ENCODE measurements around the gene CHAF1A.

Gene CHAF1A, protein sequence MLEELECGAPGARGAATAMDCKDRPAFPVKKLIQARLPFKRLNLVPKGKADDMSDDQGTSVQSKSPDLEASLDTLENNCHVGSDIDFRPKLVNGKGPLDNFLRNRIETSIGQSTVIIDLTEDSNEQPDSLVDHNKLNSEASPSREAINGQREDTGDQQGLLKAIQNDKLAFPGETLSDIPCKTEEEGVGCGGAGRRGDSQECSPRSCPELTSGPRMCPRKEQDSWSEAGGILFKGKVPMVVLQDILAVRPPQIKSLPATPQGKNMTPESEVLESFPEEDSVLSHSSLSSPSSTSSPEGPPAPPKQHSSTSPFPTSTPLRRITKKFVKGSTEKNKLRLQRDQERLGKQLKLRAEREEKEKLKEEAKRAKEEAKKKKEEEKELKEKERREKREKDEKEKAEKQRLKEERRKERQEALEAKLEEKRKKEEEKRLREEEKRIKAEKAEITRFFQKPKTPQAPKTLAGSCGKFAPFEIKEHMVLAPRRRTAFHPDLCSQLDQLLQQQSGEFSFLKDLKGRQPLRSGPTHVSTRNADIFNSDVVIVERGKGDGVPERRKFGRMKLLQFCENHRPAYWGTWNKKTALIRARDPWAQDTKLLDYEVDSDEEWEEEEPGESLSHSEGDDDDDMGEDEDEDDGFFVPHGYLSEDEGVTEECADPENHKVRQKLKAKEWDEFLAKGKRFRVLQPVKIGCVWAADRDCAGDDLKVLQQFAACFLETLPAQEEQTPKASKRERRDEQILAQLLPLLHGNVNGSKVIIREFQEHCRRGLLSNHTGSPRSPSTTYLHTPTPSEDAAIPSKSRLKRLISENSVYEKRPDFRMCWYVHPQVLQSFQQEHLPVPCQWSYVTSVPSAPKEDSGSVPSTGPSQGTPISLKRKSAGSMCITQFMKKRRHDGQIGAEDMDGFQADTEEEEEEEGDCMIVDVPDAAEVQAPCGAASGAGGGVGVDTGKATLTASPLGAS

DNA sequence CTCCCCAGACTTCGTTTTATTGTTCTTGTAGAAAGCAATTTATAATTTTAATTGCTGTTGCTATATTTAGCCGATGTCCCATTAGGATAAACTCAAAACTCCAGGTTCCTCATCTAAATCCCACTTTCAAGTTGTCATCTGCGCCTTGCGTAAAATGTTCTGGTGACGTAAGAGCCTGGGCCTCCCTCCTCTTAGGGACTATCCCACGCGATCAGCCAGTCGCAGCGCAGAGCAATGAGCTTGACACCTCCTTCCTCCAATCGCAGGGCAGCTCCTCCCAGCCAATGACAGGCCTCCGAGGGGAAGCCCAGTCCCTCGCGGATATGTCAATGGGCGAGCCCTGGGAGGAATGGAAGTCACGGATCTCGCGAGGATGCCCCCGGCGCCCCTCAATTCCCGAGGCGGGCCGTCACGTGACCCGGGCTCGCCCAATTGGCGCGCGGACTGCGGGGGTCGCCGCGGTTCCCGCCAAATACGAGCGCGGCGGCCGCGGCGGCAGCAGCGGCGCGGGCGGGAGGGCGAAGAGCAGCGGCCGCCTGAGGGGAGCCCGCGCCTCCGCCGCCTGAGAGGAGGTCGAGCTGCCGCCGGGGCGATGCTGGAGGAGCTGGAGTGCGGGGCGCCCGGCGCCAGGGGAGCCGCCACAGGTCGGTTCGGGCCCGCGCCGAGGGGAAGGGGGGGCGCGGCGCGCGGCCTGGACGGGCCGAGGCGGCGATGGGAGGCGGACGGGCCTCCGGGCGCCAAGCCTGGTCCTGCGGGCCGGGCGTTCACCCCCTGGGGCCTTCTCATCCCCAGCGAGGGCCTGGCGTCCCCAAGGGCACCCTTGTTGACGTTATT is at the start of gene CHAF1A:
Gene CHAF1A (plus strand): TSS at position 470 of the 834 bp plus-strand sequence. CDS start 123 bp downstream, at position 593.
- DNase-seq (ENCODE audit: low read depth, low spot score) = peak; percentile 100

DNA sequence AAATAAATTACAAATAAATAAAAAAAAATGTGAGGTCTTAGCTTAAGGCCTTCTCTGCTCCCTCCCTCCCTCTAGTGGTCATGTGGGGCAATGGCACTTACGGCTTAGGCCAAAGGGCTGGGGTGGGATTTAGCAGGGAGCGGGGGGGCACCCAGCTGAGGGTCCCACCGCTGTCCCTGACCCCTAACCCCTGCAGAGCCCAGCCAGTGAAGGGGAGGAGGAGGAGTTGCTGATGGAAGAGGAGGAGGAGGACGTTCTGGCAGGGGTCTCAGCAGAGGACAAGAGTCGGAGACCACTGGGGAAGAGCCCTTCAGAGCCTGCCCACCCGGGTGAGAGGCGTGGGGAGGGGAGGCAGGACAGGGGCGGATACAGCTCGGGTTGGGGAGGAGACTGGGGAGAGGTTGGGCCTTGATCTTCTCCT is 49.7 kb upstream of the CHAF1A start:
- no peak for DNase-seq (ENCODE audit: low read depth, low spot score)

DNA sequence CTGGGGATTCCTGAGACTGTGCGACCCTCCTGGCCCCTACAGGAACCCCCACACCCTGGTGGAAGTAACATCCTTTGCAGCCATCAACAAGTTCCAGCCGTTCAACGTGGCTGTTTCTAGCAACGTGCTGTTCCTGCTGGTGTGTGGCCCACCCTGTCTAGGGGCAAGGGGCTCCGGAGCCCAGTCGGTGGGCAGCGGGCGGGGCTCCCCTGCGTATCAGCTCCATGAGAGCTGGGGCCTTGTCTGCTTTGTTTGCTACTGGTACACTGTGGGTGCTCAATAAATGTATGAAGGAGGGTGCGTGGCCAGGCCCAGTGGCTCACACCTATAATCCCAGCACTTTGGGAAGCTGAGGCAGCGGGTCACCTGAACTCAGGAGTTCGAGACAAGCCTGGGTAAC is 48.2 kb upstream of the CHAF1A start:
- no peak for DNase-seq (ENCODE audit: low read depth, low spot score)

DNA sequence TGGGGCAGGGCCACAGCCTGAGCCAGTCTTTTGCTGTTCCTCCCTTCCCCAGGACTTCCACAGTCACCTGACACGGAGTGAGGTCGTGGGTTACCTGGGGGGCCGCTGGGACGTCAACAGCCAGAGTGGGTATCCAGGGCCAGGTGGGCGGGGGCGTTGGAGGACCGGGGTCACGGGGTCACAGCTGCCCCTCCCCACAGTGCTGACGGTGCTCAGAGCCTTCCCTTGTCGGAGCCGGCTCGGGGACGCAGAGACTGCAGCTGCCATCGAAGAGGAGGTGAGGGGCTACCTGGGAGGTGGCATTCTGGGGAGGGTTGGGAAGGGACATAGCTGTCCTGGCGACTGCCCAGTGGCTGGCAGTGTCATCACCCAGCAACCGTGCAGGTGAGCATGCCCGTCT is 47.5 kb upstream of the CHAF1A start:
- DNase-seq (ENCODE audit: low read depth, low spot score) = no peak

DNA sequence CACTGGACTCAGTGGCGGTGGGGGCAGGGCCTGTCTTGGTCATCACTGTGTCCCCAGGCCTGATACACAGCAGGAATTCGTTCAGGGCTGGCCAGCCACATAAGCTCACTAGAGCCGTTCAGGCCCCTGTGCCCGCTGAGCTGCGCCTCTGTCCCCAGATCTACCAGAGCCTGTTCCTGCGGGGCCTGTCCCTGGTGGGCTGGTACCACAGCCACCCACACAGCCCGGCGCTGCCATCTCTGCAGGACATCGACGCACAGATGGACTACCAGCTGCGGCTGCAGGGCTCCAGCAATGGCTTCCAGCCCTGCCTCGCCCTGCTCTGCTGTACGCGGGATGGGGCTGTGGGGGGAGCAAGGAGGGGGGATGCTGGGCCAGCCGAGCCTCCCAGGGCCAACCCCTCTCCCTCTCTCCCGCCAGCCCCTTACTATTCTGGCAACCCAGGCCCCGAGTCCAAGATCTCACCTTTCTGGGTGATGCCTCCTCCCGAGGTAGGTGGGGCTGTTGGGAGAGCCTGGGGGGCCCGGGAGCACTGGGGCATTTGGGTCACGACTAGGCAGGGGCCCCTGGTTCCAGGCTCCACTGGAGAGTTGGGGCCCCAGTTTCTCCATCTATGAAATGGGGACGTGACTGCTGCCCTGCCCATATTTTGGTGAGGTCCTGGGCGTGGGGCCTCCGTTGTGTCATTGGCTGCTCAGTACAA is 45.2 kb upstream of the CHAF1A start:
- DNase-seq (ENCODE audit: low read depth, low spot score) = no peak

DNA sequence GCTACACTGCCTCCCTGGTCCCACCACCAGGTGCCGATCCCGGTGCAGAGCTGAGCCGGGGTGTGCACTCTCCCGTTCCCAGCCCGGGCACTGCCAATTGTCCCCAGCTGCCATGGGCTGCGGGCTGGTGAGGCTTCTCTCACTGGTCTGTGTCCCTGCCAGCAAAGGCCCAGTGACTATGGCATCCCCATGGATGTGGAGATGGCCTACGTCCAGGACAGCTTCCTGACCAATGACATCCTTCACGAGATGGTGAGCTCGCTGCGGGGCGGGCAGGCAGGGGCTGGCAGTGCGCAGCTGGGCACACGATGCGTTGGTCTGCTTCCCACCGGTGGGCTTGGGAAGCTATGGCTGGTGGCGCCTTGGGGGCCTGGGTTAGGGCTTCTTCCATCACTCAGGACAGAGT is 44.5 kb upstream of the CHAF1A start:
- DNase-seq (ENCODE audit: low read depth, low spot score) = no peak

DNA sequence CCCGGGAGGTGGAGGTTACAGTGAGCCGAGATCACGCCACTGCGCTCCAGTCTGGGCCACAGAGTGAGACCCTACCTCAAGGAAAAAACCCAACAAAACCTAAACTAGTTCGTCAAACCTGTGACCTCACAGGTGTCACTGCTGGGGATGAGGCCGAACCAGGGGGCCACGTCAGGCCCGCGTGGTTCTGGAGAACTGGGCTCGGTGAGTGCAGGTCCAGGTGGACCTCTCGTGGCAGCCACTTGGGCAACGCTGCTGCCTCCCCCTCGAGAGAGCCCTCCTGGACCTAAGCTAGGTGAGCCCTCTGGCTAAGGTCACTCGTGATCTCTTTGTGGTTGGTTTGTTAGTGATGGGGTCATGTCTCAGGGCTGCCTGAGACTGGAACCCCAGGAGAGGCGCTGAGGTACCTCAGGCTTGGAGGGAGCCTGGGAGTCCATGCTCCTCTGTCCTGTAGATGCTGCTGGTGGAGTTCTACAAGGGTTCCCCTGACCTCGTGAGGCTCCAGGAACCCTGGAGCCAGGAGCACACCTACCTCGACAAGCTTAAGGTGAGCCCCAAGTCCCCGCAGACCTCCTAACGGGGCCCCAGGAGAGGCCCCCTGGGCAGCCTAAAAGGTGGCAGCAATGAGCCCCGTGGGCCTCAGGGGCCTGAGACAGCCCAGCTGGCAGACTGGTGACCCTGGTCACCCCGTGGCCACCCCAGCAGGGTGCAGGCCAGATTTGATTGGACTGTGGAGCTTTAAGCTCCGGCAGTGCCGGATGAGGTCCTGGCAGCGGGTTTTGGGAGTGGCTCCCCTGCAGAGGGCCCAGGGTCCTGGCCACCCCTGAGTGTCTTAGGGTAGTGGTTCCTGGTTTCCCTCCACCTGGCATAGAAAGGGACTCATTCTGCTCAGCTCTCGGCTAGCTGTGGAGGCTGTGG is 43.5 kb upstream of the CHAF1A start:
- DNase-seq (ENCODE audit: low read depth, low spot score) = no peak

DNA sequence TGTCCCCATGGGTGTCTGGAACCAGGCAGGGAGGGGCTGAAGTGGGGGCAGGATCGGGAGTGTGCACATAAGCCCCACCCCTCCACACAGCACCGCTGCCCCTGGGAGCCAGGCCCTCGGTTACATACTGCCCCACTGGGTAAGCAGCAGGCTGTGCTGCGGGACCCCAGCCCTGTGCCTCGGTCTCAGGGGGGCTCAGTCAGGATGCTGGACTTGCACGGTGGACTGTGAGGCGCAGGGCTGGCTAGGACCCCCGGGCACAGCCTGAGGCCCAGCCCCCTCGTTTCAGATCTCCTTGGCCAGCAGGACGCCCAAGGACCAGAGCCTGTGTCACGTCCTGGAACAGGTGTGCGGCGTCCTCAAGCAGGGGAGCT is 42.8 kb upstream of the CHAF1A start:
- DNase-seq (ENCODE audit: low read depth, low spot score) = no peak

DNA sequence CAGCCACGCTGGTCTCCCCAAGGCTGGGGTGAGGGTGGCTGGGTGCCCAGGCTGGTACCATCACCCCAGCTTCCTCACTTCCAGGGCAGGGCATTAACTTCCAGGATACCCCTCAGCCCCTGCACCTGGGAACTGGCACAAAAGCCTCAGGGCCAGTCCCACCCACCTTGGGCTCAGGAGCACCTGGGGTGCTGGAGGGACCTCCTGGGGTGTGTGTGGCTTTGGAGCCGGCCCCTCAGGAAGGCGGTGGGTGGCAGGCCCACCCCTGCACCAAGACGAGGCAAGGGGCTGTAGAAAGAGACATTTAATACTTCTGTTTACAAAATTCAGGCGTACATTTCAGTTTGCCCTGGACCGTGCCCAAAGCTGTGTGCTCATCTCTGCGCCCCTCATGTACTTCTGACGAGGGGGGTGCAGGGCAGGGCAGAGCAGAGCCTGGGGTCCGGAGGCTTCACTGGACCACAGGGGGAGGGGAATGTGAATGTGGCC is 42.3 kb upstream of the CHAF1A start:
- no peak for DNase-seq (ENCODE audit: low read depth, low spot score)

DNA sequence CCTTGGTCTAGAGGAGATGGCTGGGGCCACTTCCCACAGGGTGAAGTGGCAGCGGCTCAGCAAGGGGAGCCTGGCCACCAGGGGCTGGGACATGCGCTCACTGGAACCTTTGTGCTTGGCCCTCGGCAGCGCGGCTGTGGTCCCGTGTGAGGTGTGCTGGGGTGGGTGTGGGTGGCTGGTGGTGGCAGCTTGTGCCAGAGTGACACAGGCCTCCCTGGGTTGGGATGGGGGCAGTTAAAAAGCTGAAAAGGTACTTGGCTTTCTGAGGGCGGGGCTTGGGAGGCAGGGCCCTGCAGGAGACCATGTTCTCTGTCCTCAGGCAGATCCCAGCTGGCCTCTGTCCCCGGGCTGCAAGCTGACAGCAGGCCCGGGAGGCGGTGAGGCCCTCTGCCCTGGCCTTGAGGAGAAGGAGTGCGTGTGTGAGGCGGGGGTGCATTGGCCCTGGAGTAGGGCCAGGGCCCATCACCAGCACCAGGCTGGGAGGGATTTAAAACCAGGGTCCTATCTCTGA is 41.7 kb upstream of the CHAF1A start:
- no peak for DNase-seq (ENCODE audit: low read depth, low spot score)

DNA sequence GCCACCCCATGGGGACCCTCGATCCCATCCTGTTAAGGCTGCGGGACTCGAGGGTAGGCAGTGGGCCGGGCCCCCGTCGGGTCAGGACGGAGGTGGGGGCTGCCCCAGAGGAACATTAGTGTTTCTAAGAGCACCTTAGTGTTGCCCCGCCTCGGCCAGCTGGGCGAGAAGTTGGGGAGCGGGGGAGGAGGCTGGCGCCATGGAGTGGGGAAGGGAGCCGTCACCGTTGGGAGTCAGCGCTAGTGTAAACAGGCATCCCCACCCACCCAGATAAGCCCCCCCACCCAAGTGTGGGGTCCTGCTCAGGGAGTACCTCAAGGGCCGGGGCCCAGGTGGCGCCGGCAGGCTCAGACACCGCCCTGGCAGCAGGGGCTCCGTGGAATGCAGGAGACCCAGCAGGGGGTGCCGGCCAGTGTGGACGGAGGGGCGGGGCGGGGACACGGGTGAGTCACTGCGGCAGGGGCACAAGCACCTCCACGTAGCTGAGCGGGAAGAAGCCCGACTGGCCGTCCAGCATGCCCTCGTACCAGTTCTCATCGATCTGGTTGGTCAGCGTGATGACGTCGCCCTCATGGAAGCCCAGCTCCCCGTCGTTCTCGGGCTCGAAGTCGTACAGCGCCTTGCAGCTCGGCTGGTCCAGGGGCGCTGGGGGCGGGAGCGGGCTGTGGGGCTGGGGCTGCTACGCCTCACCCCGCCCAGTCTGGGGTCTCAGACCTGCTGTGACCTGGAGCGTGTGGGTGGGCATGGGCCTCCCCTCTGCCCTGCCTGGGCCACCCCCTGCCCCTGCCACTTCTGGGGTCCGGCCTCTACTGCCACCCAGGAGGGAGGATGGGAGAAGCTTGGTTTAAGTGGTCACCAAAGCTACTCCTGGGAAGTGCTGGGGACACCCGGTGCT is 41.0 kb upstream of the CHAF1A start:
- no peak for DNase-seq (ENCODE audit: low read depth, low spot score)

DNA sequence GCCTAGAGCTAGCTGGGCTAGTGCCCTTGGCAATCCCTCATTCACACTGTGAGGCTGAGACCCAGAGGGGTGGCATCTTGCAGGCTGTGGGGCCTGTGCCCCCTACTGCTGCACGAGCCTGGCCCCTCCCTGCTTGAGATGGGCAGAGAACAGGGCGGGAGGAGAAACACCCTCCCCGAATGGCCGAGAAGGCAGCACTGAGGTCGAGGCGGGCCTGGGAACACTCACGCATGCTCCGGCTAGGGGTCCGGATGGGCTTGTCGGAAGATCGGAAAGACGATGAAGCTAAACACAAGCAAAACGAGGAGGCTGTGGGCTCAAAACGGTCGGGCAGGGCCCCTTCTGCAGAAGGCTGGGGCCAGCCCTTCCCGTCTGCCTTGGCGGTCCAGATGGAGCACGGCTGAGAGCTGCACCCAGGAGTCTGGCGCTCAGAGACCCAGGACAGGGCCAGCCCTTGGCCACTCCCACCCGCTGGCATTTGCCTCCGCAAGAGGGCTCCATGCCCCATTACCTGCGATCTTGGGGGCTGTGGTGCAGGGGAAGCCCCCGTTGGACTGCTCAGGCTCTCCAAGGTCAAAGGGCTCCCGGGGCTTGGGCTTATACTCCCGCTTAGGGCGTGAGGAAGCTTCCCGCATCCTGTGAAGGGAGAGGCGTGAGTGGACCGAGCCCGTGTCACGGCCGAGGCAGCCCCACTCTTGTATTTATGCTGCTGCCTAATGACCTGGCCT is 40.2 kb upstream of the CHAF1A start:
- no peak for DNase-seq (ENCODE audit: low read depth, low spot score)

DNA sequence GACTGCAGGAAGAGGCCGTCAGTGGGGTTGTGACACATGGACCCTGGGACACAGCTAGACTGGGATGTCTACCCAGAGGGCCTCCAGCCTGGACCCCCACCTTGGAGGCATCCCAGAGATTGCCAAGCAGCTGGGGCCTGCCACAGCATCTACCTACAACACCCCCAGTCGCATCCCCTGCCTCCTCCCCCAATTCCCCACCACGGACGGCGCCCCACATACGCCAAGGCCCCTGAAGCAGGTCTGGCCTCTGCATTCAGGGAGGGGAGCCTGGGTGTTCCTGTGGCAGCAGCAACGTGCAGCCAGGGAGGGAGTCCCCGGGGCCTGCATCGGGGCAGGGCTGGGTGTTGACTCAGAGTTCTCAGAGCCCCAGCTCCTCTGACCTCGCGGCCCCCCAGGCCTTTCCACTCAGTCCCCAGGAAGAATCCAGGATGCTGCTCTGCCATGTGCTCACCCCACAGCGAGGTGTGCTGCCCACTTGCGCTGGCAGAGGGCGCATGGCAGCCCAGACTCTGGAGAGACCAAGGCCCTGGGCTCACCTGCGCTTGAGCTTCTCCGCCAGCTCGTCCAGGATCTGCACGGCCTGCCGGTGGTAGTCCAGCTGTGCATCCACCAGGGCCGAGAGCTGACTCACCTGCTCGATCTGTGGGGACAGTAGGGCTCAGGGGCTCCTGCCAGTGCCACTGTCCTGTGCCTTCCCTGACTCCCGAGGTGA is 39.5 kb upstream of the CHAF1A start:
- DNase-seq (ENCODE audit: low read depth, low spot score) = no peak

DNA sequence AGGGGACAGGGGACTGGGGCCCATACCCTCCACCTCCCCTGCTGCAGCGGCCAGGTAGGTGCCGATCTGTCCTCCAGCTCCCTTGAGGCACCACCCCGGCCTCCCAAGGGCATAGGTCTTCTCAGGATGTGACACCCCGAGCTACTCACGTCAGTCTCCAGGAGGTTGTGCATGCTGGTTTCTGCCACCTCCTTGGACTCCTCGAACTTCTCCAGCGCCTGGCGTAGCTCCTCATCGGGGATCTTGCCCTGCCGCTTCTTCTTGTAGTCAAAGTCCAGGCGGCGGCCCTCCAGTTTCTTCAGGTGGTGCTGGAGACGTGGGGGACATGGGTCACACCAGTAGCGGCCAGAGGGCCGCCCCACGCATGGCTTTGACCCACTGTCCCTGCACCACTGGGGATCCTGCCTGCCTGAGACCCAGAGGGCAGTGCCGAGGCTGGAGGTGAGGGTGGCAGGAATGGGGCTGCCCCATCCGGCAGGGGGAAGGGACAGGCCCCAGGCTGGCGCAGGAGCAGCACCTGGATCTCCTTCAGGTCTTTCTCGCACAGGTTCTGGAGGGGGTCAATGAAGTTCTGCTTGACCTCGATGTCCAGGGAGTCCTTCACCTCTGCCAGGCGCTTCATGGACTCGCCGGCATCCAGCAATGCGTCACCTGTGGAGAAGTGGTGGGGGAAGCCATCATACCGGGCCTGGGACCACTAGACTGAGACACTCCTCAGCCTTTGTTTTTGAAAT is 38.7 kb upstream of the CHAF1A start:
- no peak for DNase-seq (ENCODE audit: low read depth, low spot score)

DNA sequence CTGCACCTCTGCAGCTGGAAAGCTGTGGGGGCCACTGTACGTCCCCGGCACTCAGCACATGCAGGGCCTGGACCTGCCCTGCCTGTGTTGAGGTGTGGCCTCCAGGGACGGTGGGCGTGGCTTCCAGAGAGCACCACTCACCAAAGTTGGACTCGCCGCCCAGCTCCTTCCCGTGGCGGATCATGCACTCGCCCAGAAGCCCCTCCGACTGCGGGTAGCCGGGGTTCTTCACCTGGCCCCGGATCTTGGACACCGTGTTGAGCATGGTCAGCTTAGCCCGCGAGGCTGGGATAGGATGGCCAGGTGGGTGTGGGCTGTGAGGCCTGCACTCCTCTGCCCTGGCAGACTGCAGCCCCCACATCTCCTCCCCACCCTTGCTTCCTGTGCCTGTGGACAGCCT is 37.1 kb upstream of the CHAF1A start:
- DNase-seq (ENCODE audit: low read depth, low spot score) = no peak

DNA sequence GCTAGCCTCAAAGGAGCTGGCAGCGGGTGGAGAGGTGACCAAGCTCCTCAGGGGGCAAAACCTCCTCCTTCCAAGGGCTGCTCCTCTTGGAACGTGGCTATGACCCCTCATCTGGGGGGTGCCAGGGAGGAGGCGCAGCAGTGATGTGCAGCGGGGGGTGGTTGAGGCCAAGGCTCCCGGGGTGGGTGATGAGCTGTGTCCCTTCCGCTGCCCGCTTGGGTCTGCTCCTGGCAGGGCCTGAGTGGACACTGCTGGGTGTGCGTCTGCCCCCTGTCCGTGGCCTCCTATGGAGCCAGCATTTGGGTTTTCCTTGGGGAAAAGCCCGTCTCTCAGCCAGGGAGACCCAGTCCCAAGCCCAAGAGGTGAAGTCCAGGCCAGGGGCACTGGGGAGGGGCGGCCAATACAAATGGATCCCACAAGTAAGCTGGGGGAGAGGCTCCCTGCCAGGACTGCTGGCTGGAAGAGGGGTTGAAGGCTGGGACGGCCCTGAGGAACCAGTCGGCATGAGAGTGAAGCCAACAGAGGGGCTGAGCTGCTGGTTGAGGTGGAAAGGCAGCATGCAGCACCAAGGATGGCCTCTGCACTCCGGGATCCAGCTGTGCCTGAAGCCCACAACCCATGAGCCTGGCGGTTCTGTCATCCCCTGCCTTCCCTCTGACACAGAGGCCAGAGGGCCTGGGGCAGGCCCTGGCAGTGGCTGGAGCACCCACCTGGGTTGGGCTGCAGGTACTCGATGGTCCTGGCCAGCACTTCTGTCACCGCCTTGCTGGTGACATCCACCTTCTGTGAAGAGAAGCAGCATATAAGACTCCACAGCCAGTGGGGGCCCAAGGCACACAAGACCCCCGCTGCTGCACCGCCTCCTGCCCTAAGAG is 36.4 kb upstream of the CHAF1A start:
- no peak for DNase-seq (ENCODE audit: low read depth, low spot score)

Measured in iPS DF 19.7 (cell line).